HG03378 (cell line): ENCODE measurements around the gene CADM1.

Experiments used
- ATAC-seq: cut with Tn5 transposase; IDR thresholded peaks from one replicate; pipeline ENCODE4 v1.9.1; 2021; ENCODE audit warnings: mild to moderate bottlenecking, moderate library complexity; ENCODE audit not compliant: unreplicated experiment

CADM1 gene

DNA sequence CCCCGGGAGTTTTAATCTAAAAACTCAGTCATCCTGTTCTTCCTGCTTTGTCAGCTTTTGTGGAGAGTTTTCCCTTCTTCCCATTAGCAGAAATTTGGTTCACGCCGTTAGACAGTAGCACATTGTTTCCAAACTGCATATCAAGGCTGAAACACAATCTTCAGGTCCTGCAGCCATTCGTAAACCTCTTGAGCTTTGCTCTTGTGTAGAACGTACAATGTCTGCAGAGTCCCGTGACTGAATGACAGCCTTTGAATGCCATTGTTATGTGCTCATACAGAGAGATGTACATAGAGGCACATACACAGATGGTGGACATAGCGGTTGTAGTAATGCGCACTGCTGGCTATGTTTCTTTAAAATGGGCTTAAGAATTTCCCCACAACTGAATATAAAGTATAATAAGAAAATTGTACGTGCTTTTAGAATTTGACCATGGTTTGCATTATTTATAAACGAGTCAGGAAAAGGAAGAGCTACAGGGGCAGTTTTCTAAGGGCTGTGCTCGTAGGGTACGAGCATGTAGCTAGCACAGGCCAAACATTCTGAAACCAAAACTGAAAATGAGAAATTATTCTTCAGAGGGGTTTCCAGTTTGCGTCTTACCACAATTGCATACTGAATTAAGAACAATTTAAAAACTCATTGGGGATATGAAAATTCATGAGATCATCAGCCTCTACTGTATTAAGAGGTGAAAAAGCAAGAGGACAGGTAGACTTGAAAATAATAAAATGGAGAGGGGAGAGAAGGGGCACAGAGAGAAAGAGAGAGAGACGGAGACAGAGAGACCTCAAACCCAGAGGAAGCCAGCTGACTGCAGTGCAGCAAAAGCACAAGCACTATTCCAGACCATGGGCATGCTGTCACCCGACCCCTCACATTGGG, 310.1 kb downstream of the CADM1 start:
- peak; percentile 66 for ATAC-seq

DNA sequence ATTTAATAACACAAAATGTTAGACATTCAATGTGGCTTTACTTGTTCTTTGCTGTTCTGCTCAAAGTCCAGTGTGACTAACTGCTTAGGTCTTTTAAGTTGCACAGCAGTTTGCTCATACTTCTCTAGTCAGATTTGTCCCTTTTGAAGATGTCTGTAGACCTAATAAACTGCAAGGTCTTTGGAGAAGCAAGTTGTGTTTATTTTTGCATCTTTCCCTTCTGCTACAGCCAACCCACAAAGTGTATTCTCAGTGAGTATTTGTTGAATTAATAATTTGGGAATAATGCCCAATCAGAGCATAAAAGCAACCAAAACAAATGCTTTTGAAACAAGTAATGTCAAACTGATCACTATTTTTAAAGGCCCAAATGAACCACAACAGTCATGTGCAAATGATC, 312.5 kb downstream of the CADM1 start:
- no peak for ATAC-seq

DNA sequence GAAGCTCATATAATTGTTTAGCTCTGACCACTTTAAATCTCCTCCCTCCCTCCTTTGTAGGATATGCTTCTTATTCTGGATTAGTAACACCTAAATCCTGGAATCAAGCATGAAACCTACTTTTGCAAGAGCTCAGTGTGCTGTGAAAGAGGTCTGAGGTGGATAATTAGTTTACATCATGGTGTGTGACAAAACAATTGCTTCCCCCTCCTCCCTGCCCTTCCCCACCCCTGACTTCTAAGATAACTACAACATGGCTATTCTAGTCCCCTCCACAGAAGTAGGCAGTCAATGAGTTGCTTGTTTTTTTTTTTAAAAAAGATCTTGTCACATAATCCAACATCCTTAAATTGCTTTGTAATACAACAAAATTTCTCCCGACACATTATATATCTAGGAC, 314.0 kb downstream of the CADM1 start:
- no peak for ATAC-seq

DNA sequence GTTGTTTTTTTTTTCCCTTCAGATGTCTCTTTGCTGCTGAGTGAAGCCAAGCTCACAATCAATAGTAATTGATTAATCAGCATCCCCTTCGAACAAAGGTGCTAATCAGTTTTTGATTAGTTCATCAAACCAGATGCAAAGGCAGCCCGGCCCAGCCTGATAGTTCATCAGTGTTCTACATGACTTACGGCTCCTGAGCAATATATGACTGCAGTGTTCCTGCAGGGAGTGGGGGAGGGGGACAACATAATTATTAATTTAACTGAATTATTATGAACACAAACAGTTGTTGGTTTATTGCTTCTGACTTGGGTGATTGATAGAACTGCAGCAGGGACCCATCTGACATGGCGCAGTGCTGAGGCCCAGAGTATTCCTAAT, 315.3 kb downstream of the CADM1 start:
- no peak for ATAC-seq

DNA sequence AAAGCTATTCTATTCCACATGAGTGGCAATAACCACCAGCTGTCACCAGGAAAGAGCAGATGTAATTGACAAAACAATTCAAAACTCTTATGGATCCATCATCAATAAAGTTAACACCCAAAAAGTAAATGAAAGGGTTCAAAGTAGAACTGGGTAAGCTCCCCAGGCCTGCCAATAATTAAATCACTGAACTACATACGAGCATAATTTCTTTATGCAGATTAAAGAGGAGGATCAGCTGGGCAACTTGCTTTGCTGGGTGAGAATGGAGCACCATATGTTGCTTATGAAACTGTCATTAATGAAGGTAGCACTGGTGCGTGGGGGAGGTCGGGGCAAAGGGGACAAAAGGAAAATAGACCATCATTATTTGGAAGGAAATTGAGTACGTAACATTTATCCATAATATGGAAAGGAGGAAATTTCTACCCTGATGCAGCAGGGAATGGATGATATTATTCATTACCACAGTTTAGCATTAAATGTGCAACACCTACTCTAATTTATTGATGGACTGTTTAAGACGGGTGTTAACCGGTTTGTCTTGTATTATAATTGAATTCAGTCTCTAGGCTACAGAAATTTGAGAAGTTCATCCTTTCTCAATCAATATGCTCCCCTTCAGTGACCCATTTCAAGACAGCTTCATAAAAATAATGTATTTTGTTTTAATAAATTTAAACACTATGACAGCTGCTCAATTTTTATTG, 315.9 kb downstream of the CADM1 start:
- ATAC-seq: no peak

DNA sequence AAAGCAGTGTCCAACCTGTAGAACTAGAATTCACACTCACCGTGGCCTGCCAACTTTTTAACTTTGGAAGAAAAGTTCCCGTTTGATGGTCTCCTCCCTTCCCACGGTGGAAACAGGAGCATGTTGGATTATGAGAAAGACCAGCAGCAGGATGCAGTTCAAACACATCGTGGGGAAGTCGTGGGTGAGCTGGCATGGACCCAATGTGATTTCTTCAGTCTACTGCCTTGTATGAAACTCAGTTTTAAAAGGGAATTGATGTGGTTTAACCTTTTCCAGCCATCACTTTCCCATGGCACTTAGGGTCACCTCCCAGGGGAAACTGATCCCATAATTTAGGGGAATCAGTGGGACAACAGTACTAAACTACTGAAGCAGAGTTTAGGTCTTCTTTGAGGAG, 318.3 kb downstream of the CADM1 start:
- no peak for ATAC-seq

DNA sequence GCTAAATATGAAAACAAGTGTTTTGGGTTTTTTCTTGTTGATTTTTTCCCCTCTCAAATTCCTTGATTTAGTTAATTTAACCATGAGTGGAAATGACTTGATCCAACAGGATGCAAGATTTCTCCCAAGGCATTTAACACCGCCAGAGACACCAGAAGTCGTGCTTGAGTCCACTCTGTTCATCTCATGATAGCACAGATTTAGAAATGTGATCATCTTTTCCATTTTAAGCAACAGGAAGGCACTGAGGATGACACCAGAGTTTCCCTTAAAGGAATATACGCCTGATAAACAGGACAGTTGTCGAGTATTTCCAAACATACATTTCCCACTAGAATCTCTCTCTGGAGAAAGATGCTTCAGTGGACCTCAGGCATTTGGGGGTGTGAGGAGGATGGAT, 318.7 kb downstream of the CADM1 start:
- ATAC-seq: no peak

DNA sequence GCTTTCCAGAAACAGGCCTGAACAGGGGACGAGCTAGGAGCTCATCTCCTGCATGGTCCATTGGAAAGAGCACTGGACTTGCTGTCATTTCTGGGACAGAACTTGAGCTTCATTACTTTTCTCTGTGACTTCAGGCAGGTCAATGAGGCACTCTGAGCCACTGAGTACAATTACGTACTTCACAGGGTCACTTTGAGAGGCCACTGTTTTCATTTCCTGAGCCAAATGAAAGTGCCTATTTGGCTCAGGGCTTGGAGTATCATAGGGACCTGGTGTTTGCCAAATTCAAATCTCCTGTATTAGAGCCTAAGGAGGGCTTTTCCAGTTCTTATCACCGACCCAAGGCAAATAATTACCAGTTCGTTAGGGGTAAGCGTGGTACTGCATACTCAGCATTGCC, 319.3 kb downstream of the CADM1 start:
- ATAC-seq: no peak

DNA sequence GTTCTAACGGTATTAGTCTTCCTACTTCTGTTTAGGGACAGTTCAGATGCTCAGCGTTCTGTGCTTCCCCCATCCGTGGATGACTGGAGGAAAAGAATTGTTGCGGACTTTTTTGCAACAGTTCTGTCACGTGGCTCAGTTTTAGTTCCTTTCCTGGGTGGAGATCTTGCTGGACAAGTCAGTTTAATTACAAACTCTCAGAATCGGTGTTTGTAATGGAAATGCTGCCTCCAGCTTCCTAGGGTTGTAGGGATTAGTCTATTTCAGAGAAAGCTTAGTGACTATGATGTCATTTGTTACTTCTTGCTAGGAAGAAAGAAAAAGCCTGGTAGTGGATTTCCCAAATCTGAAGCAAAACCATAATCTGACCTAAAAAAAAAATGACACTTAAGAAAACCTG, 320.4 kb downstream of the CADM1 start:
- ATAC-seq: no peak

DNA sequence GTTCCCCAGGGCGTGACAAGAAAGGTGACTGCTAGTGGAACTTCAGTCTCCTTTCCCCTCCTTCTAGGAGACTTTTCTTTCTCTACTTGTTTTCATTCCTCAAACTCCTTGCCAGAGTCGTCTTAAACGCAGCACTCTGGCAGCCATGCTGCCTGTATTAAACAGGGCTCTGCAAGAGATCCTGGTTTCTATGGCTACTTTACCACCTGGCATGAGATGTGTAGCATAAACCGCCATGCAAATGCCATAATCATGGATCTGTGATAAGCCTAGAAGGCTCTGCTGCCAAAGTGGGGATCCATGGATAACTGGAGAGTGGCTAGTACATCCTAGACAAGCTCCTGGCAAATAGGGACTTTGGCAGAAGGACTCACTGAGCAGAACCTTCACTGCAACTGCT, 321.1 kb downstream of the CADM1 start:
- no peak for ATAC-seq

DNA sequence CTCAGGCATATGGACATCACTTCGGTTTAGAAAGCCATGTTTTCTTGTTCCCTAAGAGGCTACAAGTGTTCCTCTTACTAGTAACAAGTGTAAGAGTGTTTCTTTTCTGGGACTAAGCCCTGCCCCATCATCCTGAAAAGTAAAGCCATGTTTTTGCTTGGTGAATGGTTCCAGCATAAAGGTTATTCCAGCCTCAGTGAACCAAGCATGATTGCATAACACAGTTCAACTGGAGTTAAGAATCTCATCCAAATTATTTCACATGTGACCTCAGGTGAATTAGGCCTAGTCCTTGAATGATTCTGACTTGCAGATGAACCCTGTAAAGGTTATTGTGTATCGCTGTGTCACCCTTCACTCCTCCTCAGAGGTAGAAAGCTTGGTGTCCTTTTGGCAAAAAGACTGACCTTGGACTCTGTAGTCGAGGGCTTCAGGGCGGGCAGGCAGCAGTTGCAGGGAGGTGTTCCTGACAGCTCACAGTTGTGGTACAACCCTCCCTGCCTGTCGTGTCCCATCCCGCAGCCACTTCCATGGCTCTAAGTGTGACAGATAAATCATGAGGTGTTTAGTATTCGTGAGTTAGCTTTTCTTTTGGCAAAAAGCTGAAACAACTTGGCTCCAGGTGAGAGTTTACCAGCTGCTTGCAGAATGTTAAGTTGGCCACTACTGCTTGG, 321.8 kb downstream of the CADM1 start:
- no peak for ATAC-seq

DNA sequence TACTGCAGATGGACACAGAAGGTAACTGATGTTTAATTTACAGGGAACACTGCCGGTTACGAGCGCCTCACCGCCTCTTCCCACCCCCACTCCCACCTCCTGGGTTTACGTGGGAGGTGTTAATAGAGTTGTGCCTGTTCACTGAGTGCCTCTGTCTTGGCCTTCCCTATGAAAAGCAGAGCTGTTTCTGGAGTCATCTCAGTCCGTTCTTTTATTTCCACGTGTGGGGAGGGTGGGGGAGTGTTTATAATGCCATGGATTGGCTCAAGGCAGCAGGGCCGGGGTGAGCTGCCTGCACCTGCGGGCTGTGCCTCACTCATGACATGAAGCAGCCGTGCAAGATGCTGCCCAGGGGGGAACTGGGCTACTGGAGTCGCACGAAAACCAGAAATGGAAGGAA, 322.7 kb downstream of the CADM1 start:
- no peak for ATAC-seq

DNA sequence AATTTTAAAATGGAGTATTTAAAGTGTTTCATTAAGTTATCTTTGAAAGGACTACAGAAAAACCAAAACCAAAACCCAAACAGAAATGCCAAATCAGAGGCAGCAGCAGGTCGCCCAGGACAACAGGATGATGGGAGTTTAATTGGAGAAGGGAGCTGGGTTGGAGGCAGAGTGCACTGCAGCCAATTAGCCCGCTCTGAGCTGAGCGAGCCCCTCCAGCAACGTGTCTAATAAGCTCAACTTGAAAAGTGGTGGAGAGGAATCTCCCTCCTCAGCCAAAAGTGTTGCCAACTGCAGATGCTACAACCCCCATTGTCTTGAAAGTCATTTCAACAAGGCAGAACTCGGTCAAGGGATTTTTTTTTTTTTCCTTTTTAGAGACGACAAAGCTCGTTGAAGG, 323.9 kb downstream of the CADM1 start:
- ATAC-seq: no peak

DNA sequence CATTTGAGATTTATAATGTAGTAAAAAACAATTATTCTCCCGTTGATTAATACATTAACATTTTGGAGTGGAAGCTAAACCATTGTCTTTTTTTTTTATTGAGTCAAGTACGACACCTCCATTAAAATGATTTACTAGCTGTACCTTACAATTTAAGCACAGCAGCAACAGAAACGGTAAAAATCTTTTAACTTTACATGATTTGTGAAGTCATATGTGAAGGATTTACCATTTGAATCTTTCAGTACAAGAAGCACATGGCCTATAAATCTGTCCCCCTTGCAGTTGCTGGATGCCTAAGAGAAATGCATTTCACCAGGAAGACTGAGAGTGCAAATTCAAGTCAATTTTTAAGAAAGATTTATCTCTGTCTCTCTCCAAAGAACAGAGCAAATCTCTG, 324.6 kb downstream of the CADM1 start:
- no peak for ATAC-seq

DNA sequence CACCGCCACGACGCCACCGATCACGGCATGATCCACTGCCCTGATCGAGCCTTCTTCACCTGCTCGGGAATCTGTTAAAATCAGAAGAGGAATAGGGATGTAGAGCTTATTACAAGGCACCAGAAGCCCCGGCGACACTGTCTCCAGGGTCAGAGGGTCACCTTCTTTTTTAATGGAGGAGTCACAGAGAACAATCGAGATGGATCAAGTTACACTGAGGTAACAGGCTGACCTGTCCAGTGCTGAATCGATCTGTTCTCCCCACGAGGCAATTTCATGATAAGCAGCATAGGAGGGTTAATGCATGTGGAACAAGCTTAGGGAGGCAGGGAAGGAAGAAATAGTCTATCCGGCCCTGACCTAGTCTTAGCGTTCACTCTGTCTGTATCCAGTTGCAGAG, 325.5 kb downstream of the CADM1 start:
- ATAC-seq: no peak

DNA sequence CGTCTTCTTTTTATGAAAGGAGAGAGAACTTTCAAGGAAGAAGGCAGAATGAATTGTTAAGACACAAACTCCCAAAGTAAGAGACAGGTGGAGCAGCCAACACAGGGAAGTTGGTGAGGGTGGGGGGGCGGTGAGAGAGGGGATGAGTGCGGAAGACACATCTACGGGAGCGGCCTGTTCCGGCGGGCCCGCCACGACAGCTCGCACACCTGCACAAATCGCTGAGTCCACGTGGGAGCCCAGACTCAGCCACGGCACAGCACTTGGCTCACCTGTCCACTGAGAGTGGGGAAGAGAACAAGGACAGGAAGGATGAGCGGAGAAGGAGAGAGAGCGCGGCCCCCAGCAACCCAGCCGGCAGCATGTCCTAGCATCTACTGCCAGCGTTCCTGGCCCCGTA, 331.1 kb downstream of the CADM1 start:
- no peak for ATAC-seq

DNA sequence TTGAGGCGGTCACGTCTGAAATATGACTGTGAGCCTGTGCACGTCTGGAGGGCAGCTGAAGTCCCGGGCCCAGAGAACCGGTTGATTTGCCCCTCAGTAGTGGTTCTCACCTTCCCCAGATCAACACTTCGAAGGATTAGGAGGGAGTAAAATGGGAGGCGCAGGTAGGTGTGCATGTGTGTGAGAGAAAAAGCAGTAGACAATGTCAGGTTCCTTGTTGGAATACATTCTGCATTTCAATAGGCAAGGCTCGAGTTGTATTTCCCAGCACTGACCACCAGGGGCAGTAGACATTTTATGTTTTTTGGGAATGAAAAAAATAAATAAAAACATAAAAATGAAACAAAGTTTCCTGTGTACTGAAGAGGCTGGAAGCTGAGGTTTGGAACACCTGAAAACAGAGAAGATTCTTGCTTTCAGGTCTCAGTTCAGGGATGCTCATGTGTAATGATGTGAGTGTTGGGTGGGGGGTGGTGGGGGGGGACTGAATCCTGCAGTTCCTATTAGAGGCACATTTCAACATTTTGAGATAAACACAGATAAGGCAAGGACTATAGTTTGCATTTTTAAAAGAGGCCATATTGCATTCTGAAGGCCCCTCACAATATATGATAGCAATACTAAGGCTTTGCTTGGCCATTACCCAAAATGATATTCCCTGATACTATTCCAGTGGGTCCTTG, 333.9 kb downstream of the CADM1 start:
- no peak for ATAC-seq

DNA sequence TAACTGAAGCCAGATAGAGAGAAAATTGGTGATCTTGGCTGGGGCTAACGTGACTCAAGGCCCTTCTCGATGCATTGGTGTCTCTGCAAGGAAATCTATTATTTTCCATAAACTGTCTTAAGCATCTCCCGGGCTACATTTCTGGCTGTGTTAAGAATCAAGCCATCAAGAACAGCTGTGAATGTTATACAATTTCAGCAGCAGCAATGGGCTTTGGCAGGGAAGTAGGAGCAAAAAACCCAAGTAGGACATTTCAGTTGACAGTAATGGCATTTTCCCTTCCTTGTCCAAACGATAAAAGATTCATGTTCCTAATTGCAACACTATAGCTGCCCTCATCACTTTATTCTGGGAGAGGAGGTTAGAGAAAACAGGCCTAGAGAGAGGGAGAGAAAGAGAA, 335.0 kb downstream of the CADM1 start:
- no peak for ATAC-seq

DNA sequence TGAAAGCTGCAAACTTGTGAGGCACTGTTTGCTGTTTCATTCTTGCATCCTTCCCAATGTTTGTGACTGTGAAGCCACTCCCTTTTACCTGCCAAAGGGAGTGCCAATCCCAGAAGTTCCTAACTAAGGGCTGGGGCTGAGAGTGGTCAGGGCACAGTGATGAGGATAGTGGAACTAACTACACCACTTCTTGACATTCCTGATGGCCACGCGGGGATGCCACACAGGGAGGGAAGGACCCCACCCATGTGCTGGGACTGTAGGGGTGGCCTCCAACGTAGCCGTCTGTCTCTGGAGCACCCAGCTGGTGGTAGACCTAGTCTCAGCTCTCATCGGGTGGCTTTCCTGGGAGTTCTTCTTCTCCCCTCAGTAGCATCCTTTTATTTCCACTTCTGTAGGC, 335.5 kb downstream of the CADM1 start:
- ATAC-seq: no peak

DNA sequence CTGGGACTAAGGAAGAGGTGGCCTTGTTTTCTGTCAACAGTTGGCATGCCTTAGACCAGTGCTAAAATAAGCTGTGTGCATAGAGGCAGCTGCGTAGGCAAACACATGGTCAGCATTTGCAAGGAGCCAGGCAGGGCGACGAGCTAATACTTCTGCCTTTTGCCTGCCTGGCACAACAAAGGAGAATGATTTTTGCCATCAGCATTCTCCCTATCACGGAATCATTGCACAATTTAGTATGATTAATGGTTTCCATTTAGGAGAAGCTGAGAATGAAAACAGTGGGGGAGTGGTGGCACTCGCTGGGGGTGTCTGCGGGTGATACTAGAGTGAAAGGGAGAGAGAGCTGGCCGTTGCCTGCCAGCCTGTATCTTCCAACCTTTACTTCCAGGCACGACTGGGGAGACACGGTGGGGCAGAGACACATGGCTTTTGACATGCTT, 336.0 kb downstream of the CADM1 start:
- no peak for ATAC-seq

DNA sequence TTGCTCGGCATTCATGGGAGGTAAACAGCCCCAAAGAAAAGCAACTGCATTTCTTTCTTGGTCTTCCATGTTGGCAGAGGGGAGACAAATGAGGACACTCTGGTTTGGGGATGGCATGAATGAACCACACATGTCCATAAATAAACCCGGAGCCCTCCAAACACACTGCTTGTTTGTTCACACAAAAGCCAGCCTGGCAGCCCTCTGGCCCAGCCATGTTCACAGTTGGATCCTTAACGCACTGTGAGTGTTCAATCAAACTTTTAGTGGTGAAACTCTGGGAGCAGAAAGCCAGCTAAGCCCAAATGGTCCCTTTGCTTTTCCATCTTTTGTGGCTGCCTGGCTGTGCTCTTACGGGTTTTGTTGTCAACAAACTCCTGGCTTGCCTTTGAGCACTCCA, 336.8 kb downstream of the CADM1 start:
- ATAC-seq: no peak
